Activated naive CD4-positive, alpha-beta T cell treated with anti-CD3 and anti-CD28 coated beads, Interleukin-2, amount 10 ng/mL, durations not matched to agents 7 days and 5 days (primary cell): Measurements from ENCODE around the gene STARD7.
"Not testable (repeated sequence)": the region's sequence is repeated elsewhere in the genome, so short reads cannot be mapped to it uniquely, and the experiment has no call there.

Experiments
- CTCF ChIA-PET: fragments of 350-600 bp; sonication (Branson Sonifier 250); formaldehyde crosslinking; loops from one replicate; lab custom pipeline; 2021; ENCODE audit warnings: antibody characterized with exemption; lab: Charles Lee
- DNase-seq: peaks from one replicate; pipeline ENCODE4 v3.0.0-alpha.2; 2020
- H3K27ac Mint-ChIP-seq: one replicate; pipeline ENCODE4 v1.8.0; 2021; ENCODE audit warnings: mild to moderate bottlenecking, moderate library complexity, mixed read lengths
- H3K27me3 Mint-ChIP-seq: one replicate; pipeline ENCODE4 v1.8.0; 2021; ENCODE audit warnings: mild to moderate bottlenecking, mixed read lengths
- H3K36me3 Mint-ChIP-seq: one replicate; pipeline ENCODE4 v1.8.0; 2021; ENCODE audit warnings: mixed read lengths
- H3K4me1 Mint-ChIP-seq: one replicate; pipeline ENCODE4 v1.8.0; 2021; ENCODE audit warnings: mixed read lengths
- H3K4me3 Mint-ChIP-seq: one replicate; pipeline ENCODE4 v1.8.0; 2021; ENCODE audit warnings: mild to moderate bottlenecking, moderate library complexity, mixed read lengths
- H3K9me3 Mint-ChIP-seq: one replicate; pipeline ENCODE4 v1.8.0; 2021; ENCODE audit warnings: mixed read lengths

STARD7 gene

DNA sequence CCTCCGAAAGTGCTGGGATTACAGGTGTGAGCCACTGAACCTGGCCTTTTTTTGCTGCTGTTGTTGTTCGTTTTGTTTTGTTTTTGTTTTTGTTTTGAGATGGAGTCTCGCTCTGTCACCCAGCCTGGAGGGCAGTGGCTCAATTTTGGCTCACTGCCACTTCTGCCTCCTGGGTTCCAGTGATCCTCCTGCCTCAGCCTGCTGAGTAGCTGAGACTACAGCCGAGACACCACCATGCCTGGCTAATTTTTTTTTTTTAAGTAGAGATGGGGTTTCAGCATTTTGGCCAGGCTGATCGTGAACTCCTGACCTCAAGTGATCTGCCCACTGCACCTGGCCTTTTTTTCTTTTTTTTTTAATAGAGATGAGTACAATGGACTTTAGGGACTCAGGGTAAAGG, 35.2 kb upstream of the STARD7 start:
- no peak overlapping the region for H3K27ac Mint-ChIP-seq

GRCh38 chr2:96241900-96242611, 33.4 kb upstream of the STARD7 start:
- DNase-seq: peak; percentile 79
- H3K27ac Mint-ChIP-seq: peak overlapping the region; percentile 97
- H3K9me3 Mint-ChIP-seq: peaks cover 5% of the 10 kb centered on the region
- H3K4me1 Mint-ChIP-seq: peaks cover 60% of the 10 kb centered on the region
- CTCF ChIA-PET: interaction anchor here (0.9 to 1.9 kb wide), 6 partner anchors 14 to 67 kb away, joined by 3 to 6 read pairs (median 4); partner anchors contain the start of gene STARD7
- H3K27me3 Mint-ChIP-seq: no peaks in the 10 kb centered on the region
- peaks cover 31% of the 10 kb centered on the region for H3K36me3 Mint-ChIP-seq
- H3K4me3 Mint-ChIP-seq: peak overlapping the region; percentile 41

More for the DNA sequence above, 35.2 kb upstream of the STARD7 start:
- H3K27me3 Mint-ChIP-seq: no peaks in the 10 kb centered on the region
- no peak overlapping the region for H3K4me3 Mint-ChIP-seq
- no peak for DNase-seq
- peaks cover 5% of the 10 kb centered on the region for H3K9me3 Mint-ChIP-seq
- CTCF ChIA-PET: no interaction called here
- H3K36me3 Mint-ChIP-seq: peaks cover 37% of the 10 kb centered on the region
- peaks cover 69% of the 10 kb centered on the region for H3K4me1 Mint-ChIP-seq

GRCh38 chr2:96241227-96241626, 32.6 kb upstream of the STARD7 start:
- Mint-ChIP-seq H3K9me3 (peaks cover 5% of the 10 kb centered on the region), H3K4me3 (no peak overlapping the region), H3K4me1 (peaks cover 52% of the 10 kb centered on the region), H3K27ac (peak overlapping the region; percentile 97), H3K27me3 (no peaks in the 10 kb centered on the region), H3K36me3 (peaks cover 23% of the 10 kb centered on the region)
- CTCF ChIA-PET: interaction anchor here (0.9 to 1.9 kb wide), 5 partner anchors 14 to 46 kb away, joined by 3 to 6 read pairs (median 3); partner anchors contain the start of gene STARD7
- DNase-seq: no peak

DNA sequence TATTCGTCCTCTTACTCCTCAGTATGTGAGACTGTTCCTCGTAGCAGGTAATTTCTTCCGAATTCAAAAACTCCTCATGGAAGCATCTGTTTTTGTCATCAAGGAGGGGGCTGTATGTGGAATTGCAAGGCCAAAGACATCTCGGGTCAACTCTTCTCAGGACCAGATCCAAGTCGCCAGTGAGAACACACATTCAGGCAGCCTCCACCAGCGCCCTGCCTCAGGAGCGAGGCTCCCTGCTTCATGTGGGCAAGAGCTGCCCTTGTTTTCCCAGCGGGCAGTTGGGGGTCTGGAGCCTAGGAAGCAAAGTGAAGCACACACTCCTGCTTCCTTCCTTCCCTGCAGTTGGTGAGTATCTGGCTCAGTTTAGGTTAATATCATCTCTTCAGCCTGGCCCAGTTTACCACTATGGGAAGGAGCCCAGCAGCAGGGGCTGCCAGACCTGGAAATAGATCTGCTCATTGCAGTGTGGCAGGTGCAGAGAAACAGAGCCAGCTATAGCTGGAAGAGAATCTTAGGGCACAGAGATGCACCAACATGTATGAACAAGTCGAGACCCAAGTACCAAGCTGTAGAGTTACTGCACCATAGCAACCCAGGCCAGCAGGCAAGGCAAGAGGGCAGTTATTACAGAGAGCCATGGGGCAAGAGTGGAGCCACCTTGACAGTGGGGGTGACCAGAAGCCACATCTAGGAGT, 31.9 kb upstream of the STARD7 start:
- no peak for DNase-seq
- CTCF ChIA-PET: interaction anchor here (1.0 kb wide), 1 partner anchor 13 kb away, joined by 3 read pairs; no protein-coding TSS in a partner anchor
- Mint-ChIP-seq H3K27ac (peak overlapping the region; percentile 97), H3K27me3 (no peaks in the 10 kb centered on the region), H3K9me3 (no peaks in the 10 kb centered on the region), H3K36me3 (peaks cover 15% of the 10 kb centered on the region), H3K4me3 (no peak overlapping the region), H3K4me1 (peaks cover 45% of the 10 kb centered on the region)

- Mint-ChIP-seq H3K27ac (no peak overlapping the region), H3K27me3 (no peaks in the 10 kb centered on the region), H3K4me1 (peaks cover 40% of the 10 kb centered on the region), H3K9me3 (no peaks in the 10 kb centered on the region), H3K4me3 (no peak overlapping the region), H3K36me3 (peaks cover 12% of the 10 kb centered on the region)
- CTCF ChIA-PET: interaction anchor here (0.9 kb wide), 1 partner anchor 101 kb away, joined by 3 read pairs; no protein-coding TSS in a partner anchor
- no peak for DNase-seq
Measured at GRCh38 chr2:96239745-96240264, 31.2 kb upstream of the STARD7 start.

DNA sequence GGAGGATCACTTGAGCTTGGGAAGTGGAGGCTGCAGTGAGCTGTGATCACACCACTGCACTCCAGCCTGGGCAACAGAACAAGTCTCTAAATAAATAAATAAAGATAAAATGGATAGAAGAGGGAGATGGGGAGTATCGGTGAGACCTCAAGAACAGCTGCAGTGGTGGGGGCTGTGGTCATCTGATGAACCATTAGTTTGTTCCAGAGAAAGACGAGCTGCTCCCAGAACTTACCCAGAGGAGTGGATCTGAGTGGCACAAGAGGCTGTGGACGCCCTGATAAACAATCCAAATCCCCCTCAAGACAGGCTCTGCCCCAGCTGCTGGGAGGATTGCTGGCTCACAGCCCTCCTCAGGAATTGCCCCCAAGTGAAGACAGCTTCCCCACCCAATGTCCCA, 30.5 kb upstream of the STARD7 start:
- no peak for DNase-seq
- Mint-ChIP-seq H3K4me1 (peaks cover 34% of the 10 kb centered on the region), H3K9me3 (no peaks in the 10 kb centered on the region), H3K4me3 (no peak overlapping the region), H3K36me3 (peaks cover 10% of the 10 kb centered on the region), H3K27ac (no peak overlapping the region), H3K27me3 (no peaks in the 10 kb centered on the region)
- CTCF ChIA-PET: interaction anchor here (0.9 kb wide), 1 partner anchor 100 kb away, joined by 3 read pairs; no protein-coding TSS in a partner anchor

- Mint-ChIP-seq H3K27me3 (no peaks in the 10 kb centered on the region), H3K27ac (no peak overlapping the region), H3K4me3 (no peak overlapping the region), H3K4me1 (peaks cover 33% of the 10 kb centered on the region), H3K9me3 (no peaks in the 10 kb centered on the region), H3K36me3 (peaks cover 10% of the 10 kb centered on the region)
- DNase-seq: no peak
- CTCF ChIA-PET: no interaction called here
Measured at GRCh38 chr2:96238266-96238665, 29.6 kb upstream of the STARD7 start.

- H3K9me3 Mint-ChIP-seq: no peaks in the 10 kb centered on the region
- peaks cover 3% of the 10 kb centered on the region for H3K36me3 Mint-ChIP-seq
- no peak overlapping the region for H3K27ac Mint-ChIP-seq
- peaks cover 19% of the 10 kb centered on the region for H3K4me1 Mint-ChIP-seq
- H3K4me3 Mint-ChIP-seq: no peak overlapping the region
- CTCF ChIA-PET: interaction anchor here (0.6 to 0.7 kb wide), 3 partner anchors 24 to 108 kb away, joined by 3 read pairs; no protein-coding TSS in a partner anchor
- DNase-seq: no peak
- no peaks in the 10 kb centered on the region for H3K27me3 Mint-ChIP-seq
Measured at GRCh38 chr2:96236882-96237281, 28.3 kb upstream of the STARD7 start.

GRCh38 chr2:96233880-96234316, 25.3 kb upstream of the STARD7 start:
- CTCF ChIA-PET: interaction anchor here (1.2 kb wide), 1 partner anchor 95 kb away, joined by 3 read pairs; the partner anchor contains the start of gene ASTL
- Mint-ChIP-seq H3K27ac (no peak overlapping the region), H3K27me3 (no peaks in the 10 kb centered on the region), H3K9me3 (no peaks in the 10 kb centered on the region), H3K36me3 (no peaks in the 10 kb centered on the region), H3K4me1 (no peaks in the 10 kb centered on the region), H3K4me3 (no peak overlapping the region)
- DNase-seq: no peak

- Mint-ChIP-seq H3K36me3 (no peaks in the 10 kb centered on the region), H3K4me3 (no peak overlapping the region), H3K9me3 (no peaks in the 10 kb centered on the region), H3K27ac (no peak overlapping the region), H3K4me1 (no peaks in the 10 kb centered on the region), H3K27me3 (no peaks in the 10 kb centered on the region)
- no peak for DNase-seq
- CTCF ChIA-PET: interaction anchor here (1.1 kb wide), 1 partner anchor 33 kb away, joined by 3 read pairs; no protein-coding TSS in a partner anchor
Measured at GRCh38 chr2:96233436-96233835, 24.8 kb upstream of the STARD7 start.

DNA sequence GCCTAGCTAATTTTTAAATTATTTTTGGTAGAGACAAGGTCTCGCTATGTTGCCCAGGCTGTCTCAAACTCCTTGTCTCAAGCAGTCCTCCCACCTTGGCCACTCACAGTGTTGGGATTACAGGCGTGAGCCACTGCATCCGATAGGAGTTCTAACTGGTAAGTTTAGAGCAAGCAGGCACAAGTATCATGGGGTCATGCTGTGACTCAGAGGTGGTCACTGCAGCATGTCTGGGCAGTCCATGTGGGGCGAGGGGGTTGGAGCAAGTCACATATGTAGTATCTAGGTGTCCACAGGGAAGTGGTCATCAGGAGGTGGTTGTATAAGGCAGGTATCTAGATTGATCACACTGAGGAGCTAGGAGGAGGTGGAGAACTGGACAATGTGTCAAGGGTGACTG, 22.7 kb upstream of the STARD7 start:
- H3K36me3 Mint-ChIP-seq: no peaks in the 10 kb centered on the region
- CTCF ChIA-PET: interaction anchor here (1.0 kb wide), 1 partner anchor 113 kb away, joined by 3 read pairs; no protein-coding TSS in a partner anchor
- H3K27me3 Mint-ChIP-seq: no peaks in the 10 kb centered on the region
- DNase-seq: no peak
- no peak overlapping the region for H3K4me3 Mint-ChIP-seq
- no peak overlapping the region for H3K27ac Mint-ChIP-seq
- H3K9me3 Mint-ChIP-seq: no peaks in the 10 kb centered on the region
- H3K4me1 Mint-ChIP-seq: no peaks in the 10 kb centered on the region

GRCh38 chr2:96225016-96225533, 16.4 kb upstream of the STARD7 start:
- Mint-ChIP-seq H3K36me3 (no peaks in the 10 kb centered on the region), H3K4me3 (no peak overlapping the region), H3K27ac (no peak overlapping the region), H3K27me3 (no peaks in the 10 kb centered on the region), H3K9me3 (no peaks in the 10 kb centered on the region), H3K4me1 (peaks cover 8% of the 10 kb centered on the region)
- DNase-seq: no peak
- CTCF ChIA-PET: no interaction called here

GRCh38 chr2:96221106-96221505, 12.5 kb upstream of the STARD7 start:
- H3K4me3 Mint-ChIP-seq, CTCF ChIA-PET, H3K36me3 Mint-ChIP-seq, H3K9me3 Mint-ChIP-seq, H3K4me1 Mint-ChIP-seq, DNase-seq, H3K27me3 Mint-ChIP-seq, H3K27ac Mint-ChIP-seq: not testable (repeated sequence)

DNA sequence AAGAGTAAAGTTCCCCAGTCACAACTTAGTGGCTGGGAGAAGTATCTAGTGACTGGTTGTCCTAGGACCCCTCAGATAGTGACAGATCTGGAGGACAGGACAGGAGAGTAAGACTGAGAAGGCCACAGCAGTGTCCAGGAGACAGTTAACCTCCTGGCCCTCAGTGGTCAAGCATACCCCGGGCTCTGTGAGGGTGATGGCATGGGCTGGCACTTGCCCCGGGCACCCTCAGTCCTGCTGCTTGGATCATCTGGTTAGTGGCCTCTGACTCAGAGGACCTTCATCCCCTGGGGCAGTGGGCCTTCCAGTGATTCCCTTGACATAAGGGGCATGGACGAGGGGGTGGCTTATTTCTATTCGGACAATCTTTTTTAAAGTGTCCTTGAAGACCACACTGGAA, 11.3 kb upstream of the STARD7 start:
- H3K4me3 Mint-ChIP-seq, H3K27ac Mint-ChIP-seq, CTCF ChIA-PET, DNase-seq, H3K27me3 Mint-ChIP-seq, H3K36me3 Mint-ChIP-seq, H3K9me3 Mint-ChIP-seq, H3K4me1 Mint-ChIP-seq: not testable (repeated sequence)
